Measurements from ENCODE around the gene OMP. TPM values are rescaled to one million over a fixed set of nuclear protein-coding genes. Genes with fewer than 3 reads are reported as not detected.

OMP gene, protein sequence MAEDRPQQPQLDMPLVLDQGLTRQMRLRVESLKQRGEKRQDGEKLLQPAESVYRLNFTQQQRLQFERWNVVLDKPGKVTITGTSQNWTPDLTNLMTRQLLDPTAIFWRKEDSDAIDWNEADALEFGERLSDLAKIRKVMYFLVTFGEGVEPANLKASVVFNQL
- 1.4 TPM in 1 of 2 replicates, not detected in the other for total RNA-seq (2021)
- percentile 17 among the genes with signal in this experiment for Bru-seq, nascent RNA
- BruChase-seq, experiment 1, labeled RNA remaining after a 2-hour chase: percentile 24 among the genes with signal in this experiment
- BruChase-seq, experiment 2, labeled RNA remaining after a 6-hour chase: not detected
- long read RNA-seq: 0 reads

- POLR2A ChIA-PET (ENCODE audit: unreplicated experiment): no interaction called here
- CTCF ChIA-PET: interaction anchor here (0.6 to 1.5 kb wide), 2 partner anchors 11 to 25 kb away, joined by 3 to 9 read pairs; no protein-coding TSS in a partner anchor
Observed at GRCh38 chr11:77102246-77103210, at the start of gene OMP. TSS of gene OMP (plus strand) at chr11:77102840. CDS start at chr11:77102840, 0 bp downstream.

GRCh38 chr11:77053217-77054015 is 49.2 kb upstream of the OMP start:
- no peaks in the 10 kb centered on the region for H3K9me2 ChIP-seq (ENCODE audit: insufficient read depth)
- H4K20me1 ChIP-seq (ENCODE audit: insufficient read depth): no peaks in the 10 kb centered on the region
- POLR2A ChIA-PET (ENCODE audit: unreplicated experiment): interaction anchor here (0.6 kb wide), 1 partner anchor 8 kb away, joined by 12 read pairs; no protein-coding TSS in a partner anchor
- H3K4me2 ChIP-seq: no peak overlapping the region
- H3K4me3 ChIP-seq: no peak overlapping the region
- H3K9me3 ChIP-seq (ENCODE audit: insufficient read depth, low read depth): peaks cover 16% of the 10 kb centered on the region; the same call in 1 of the 2 replicates
- H2AFZ ChIP-seq: no peak overlapping the region
- intact Hi-C loops (cut with micrococcal nuclease; ENCODE audit: unreplicated experiment): no loop called here
- no peaks in the 10 kb centered on the region for H3F3A ChIP-seq (ENCODE audit: insufficient read depth, low read depth)
- CTCF ChIA-PET: interaction anchor here (0.6 to 0.7 kb wide), 2 partner anchors 9 kb away, joined by 3 read pairs; no protein-coding TSS in a partner anchor
- no peak for DNase-seq
- H3K79me2 ChIP-seq (ENCODE audit: low read depth): no peaks in the 10 kb centered on the region
- no peaks in the 10 kb centered on the region for H3K36me3 ChIP-seq (ENCODE audit: low read depth)
- H3K4me1 ChIP-seq (replicated peaks; ENCODE audit: insufficient read depth): no peaks in the 10 kb centered on the region
- no TSS peak for BruUV-seq (replicated peaks)
- 0 out of 2 replicates have a peak, but pooled peaks cover 11% of the 10 kb centered on the region for H3K27me3 ChIP-seq (ENCODE audit: insufficient read depth, low read depth)
- TF ChIP-seq CTCF (conservative IDR thresholded peaks at IDR 0.05): no peak
- TF ChIP-seq EZH2 (IDR thresholded peaks at IDR 0.05; ENCODE audit: low read depth): no peak
- H3K27ac ChIP-seq: no peak overlapping the region

More at GRCh38 chr11:77102246-77103210, at the start of gene OMP:
- Histone ChIP-seq H4K20me1 (ENCODE audit: insufficient read depth) (no peaks in the 10 kb centered on the region), H3K27ac (no peak within 1 kb of the TSS), H3K27me3 (ENCODE audit: insufficient read depth, low read depth) (no peaks in the 10 kb centered on the region), H3K9me2 (ENCODE audit: insufficient read depth) (no peaks in the 10 kb centered on the region), H3K9me3 (ENCODE audit: insufficient read depth, low read depth) (no peaks in the 10 kb centered on the region), H3K4me1 (replicated peaks; ENCODE audit: insufficient read depth) (peaks cover 16% of the 10 kb centered on the region), H3K4me3 (no peak within 1 kb of the TSS), H3K4me2 (no peak within 1 kb of the TSS), H3F3A (ENCODE audit: insufficient read depth, low read depth) (no peaks in the 10 kb centered on the region), H3K36me3 (ENCODE audit: low read depth) (no peaks in the 10 kb centered on the region), H3K79me2 (ENCODE audit: low read depth) (no peaks in the 10 kb centered on the region), H2AFZ (no peak within 1 kb of the TSS)
- TF ChIP-seq EZH2 (IDR thresholded peaks at IDR 0.05; ENCODE audit: low read depth) (no peak), CTCF (conservative IDR thresholded peaks at IDR 0.05) (no peak)
- intact Hi-C loops (cut with micrococcal nuclease; ENCODE audit: unreplicated experiment): no loop called here
- no TSS peak for BruUV-seq (replicated peaks)
- DNase-seq: no peak

Data from PC-9 (cell line).